Measurements from ENCODE around the gene SH3TC1.

Gene SH3TC1

DNA sequence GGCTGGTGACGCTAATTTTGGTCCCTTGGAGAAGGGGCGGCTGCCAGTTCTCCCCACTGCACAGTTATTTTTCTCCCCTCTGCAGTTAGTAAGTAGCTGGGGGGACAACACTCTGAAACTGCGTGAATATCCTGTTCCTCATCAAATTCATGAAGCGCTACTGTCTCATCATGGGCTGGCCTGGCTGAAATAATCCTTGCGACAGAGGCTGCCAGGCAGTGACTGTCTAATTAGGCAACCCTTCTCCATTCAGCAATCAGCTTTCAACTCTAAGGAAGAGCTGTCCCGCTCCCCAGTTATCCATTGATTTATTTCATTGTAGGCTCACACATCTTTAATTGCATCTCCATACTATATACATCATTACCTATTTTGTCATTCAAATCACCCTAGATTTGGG, 8.2 kb downstream of the SH3TC1 start:
- no peak overlapping the region for H3K4me3 ChIP-seq (ENCODE audit: control insufficient read depth, low read depth, low read length)
- no peak for DNase-seq (ENCODE audit: low read depth)
- TF ChIP-seq, protein P1, sequence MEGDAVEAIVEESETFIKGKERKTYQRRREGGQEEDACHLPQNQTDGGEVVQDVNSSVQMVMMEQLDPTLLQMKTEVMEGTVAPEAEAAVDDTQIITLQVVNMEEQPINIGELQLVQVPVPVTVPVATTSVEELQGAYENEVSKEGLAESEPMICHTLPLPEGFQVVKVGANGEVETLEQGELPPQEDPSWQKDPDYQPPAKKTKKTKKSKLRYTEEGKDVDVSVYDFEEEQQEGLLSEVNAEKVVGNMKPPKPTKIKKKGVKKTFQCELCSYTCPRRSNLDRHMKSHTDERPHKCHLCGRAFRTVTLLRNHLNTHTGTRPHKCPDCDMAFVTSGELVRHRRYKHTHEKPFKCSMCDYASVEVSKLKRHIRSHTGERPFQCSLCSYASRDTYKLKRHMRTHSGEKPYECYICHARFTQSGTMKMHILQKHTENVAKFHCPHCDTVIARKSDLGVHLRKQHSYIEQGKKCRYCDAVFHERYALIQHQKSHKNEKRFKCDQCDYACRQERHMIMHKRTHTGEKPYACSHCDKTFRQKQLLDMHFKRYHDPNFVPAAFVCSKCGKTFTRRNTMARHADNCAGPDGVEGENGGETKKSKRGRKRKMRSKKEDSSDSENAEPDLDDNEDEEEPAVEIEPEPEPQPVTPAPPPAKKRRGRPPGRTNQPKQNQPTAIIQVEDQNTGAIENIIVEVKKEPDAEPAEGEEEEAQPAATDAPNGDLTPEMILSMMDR (conservative IDR thresholded peaks at IDR 0.05; ENCODE audit: control insufficient read depth, insufficient read depth, low read depth, low read length): no peak

DNA sequence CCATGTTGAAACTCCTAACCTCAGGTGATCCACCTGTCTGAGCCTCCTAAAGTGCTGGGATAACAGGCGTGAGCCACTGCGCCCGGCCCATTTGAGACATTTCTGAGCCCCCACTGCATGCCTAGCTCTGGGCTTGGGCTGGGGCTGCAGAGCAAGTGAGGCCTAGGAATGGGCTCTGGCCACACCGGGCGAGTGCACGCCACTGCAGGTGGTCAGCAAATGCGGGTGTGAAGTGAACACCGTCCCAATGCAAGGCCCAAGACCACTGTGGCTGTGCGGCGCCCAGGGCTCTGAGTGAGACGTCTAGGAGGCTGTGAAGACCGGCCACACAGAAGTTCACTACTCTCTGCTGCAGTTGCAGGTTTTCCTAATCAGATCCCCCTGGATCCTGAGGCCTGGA, 9.5 kb downstream of the SH3TC1 start:
- TF ChIP-seq, protein P1 (conservative IDR thresholded peaks at IDR 0.05; ENCODE audit: control insufficient read depth, insufficient read depth, low read depth, low read length): no peak
- DNase-seq (ENCODE audit: low read depth): no peak
- H3K4me3 ChIP-seq (ENCODE audit: control insufficient read depth, low read depth, low read length): no peak overlapping the region

- H3K4me3 ChIP-seq (ENCODE audit: control insufficient read depth, low read depth, low read length): no peak overlapping the region
- DNase-seq (ENCODE audit: low read depth): no peak
- TF ChIP-seq, protein P1 (conservative IDR thresholded peaks at IDR 0.05; ENCODE audit: control insufficient read depth, insufficient read depth, low read depth, low read length): no peak
Measured at GRCh38 chr4:8209181-8209874, 10.2 kb downstream of the SH3TC1 start.

GRCh38 chr4:8210010-8210409, 10.9 kb downstream of the SH3TC1 start:
- no peak for DNase-seq (ENCODE audit: low read depth)
- TF ChIP-seq, protein P1 (conservative IDR thresholded peaks at IDR 0.05; ENCODE audit: control insufficient read depth, insufficient read depth, low read depth, low read length): no peak
- H3K4me3 ChIP-seq (ENCODE audit: control insufficient read depth, low read depth, low read length): no peak overlapping the region

GRCh38 chr4:8210616-8211015, 11.5 kb downstream of the SH3TC1 start:
- TF ChIP-seq, protein P1 (conservative IDR thresholded peaks at IDR 0.05; ENCODE audit: control insufficient read depth, insufficient read depth, low read depth, low read length): no peak
- H3K4me3 ChIP-seq (ENCODE audit: control insufficient read depth, low read depth, low read length): no peak overlapping the region
- DNase-seq (ENCODE audit: low read depth): no peak

GRCh38 chr4:8211251-8211650, 12.2 kb downstream of the SH3TC1 start:
- DNase-seq (ENCODE audit: low read depth): no peak
- TF ChIP-seq, protein P1 (conservative IDR thresholded peaks at IDR 0.05; ENCODE audit: control insufficient read depth, insufficient read depth, low read depth, low read length): no peak
- no peak overlapping the region for H3K4me3 ChIP-seq (ENCODE audit: control insufficient read depth, low read depth, low read length)

Data from fibroblast of mammary gland (primary cell).